Stimulated activated CD4-positive, alpha-beta T cell treated with anti-CD3 and anti-CD28 coated beads, Interleukin-2, amount 100 ng/mL, for 24 hours (primary cell): ENCODE data around the gene NEDD4L.

Experiments used
- DNase-seq, 2 donors: peaks; one replicate each; pipeline ENCODE4 v3.0.0-alpha.2; 2020

NEDD4L gene

DNA sequence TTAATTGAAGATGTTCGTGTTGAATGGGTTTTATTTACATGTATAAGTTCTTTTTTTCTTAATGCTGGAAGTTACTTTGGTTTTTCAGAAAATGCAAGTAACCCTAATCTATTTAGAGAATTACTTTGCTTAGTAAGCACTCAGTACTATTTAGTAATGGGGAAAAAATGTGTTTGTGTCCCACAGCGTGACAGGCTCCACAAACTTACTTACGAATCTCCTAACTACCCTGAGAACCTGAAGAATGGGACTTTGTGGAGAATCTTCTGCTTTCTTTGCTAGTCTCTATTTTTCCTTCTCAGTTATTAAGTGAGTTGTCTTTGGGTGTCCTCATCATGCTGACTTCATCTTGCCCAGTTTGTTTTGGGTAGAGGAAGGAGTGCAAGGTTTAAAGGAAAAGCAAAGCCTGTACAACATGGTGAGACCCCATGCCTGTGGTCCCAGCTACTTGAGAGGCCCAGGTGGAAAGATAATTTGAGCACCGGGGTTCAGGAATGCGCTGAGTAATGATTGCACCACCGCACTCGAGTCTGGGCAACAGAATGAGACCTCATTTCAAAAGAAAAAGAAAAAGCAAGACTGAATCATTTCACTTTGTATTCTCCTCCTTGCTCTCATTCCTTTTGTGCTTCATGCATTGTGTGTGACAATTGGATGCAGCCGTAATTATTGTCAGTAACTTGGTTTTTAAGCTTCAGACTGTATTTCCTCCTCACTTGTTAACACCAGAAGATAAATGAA lies 10.2 kb downstream of the NEDD4L start:
- no peak for DNase-seq

DNA sequence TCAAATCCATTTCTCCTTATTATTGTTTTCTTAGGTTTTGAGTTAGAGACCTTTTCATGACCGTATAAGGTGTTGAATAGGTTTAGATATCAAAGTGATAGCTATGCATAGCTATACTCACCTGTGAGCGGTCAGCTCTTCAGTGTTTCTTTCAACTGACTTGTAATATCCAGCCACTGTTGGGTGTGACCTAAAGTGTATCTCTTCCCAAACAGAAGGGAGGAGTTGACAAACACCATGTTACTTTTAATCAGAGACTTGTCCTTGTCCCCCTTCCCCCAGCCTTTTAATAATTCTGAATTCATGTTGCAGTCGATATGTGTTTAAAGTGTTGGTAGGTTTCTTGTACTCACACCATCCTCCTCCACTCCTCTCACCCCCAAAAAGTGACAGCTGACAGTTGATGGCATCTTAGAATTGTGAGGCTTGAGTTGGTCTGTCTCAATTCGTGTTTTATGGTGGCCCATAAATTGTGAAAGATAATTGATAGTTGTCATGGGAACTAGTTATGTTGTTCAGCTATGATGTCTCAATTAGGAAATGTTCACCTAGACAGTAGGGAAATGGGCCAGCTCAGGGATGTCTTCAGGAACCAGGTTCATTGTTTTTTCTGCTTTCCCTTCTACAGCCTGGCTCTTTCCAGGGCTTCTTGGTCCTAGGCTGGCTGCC lies 12.0 kb downstream of the NEDD4L start:
- no peak for DNase-seq

- DNase-seq = no peak
Measured at GRCh38 chr18:58056852-58057251, 12.8 kb downstream of the NEDD4L start.

DNA sequence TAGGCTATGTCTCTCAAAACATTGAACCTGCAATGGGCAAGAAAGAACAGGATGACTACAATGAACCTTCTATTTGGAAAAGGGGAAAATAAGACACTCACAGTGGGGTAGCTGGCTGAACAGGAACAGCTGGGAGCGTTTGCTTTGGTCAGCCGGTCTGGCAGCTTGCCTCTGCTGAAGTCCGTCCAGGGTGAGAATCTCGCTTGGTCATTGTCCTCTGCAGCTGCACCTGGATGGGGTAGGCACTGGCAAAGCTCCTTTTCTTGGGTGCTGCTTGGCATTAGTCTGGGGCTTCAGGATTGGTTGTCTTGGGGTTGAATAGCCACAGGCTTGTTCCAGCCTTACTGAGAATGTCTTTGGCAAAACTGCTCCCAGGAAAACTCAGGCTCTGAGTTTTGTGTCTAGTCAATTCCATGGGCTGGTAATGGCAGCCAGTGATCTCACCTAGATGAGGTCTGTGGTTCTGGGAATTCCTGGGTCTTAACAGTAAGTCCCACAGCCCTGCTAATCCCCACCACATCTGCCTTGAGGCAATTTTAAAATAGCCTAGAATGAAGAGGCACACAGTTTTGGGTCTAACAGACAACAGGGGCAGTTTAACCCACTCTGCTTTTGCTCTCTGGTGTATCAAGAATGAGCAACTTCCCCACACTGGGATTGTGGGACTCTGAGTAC lies 13.4 kb downstream of the NEDD4L start:
- no peak for DNase-seq

- DNase-seq = no peak
Measured at GRCh38 chr18:58058720-58059119, 14.7 kb downstream of the NEDD4L start.

DNA sequence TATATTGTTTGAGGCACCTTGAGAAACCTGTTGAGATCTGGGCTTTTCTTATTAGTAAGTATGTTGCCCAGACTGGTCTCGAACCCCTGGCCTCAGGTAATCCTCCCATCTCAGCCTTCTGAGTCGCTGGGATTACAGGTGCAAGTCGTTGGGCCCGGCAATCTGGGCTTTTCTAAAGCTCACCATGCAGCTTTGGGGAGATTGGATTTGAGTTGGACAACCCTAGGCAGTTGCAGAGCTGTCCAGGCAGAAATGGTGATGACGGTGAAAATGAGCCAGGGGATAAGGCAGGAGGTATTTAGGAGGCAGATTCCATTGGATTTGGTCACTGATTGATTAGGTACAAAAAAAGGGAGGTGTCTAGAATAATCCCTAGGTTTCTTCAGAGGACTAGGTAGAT lies 16.2 kb downstream of the NEDD4L start:
- DNase-seq = no peak

GRCh38 chr18:58061349-58061748 lies 17.3 kb downstream of the NEDD4L start:
- no peak for DNase-seq

DNA sequence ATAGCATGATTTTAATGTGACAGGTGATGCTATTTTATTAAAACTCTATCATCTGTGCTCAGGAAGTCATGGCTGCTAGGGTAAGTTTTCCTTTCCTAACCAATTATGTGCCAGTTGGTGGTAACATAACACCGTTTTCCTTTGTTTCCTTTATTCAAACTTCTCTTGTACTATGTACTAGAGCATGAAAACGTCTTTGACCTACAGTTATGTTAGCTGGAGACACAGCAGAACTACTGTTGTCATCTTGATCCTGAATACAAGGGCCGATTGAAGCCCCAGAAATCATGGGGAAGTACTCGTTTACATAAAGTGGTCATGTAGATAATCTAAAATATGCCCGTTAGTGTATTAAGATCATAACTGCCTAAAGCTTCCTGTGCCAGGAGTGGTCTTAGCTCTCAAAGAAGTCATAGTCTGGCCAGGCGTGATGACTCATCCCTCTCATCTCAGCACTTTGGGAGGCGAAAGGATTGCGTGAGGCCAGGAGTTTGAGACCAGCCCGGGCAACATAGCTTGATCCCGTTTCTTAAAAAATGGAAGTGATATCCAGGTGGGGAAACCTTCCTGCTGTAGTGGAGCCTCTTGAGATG lies 20.5 kb downstream of the NEDD4L start:
- DNase-seq = no peak

DNA sequence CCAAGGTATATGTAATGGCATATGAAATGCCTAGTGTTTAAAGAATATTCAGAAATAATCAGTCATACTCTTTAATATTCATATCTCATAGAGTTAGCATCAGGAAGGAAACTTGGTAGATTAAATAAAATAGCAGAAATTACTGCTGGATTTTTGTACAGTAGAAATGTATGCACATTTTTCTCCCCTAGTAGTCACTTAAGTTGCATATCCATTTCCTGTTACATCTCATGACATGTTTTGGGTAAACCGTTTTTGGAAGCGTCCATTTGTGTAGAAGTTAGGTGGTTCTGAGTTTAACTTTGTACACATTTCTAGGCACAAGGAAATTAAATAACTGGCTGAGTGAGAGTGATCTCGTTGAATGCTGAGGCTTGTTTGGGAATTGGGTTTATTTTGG lies 21.9 kb downstream of the NEDD4L start:
- no peak for DNase-seq

- DNase-seq = no peak
Measured at GRCh38 chr18:58067601-58068000, 23.6 kb downstream of the NEDD4L start.

GRCh38 chr18:58069099-58069498 lies 25.1 kb downstream of the NEDD4L start:
- no peak for DNase-seq

DNA sequence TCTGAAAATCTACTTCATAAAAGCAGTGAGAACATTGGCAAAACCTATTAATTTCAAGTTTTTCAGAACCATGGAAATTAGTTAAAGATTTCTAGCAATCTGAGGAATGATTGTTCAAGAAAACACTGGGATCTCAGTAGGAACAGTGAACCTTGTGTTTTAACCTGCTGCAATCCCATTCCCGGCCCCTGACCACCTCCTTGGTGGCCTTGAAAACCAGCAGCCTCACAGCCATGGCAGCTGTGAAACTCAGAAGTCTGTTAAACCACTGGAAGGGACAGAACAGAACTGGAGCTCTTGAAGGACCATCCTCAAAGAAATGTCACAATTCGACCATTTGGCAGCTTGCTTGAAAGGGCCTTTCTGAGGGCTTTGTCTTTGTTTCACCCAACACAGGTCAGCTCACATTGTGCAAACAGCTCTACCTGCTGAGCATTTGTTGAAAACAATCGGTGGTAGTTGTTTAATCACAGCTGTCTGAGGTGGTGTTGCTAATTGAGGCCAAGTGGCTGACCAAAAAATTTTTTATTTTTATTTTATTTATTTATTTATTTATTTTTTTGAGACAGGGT lies 25.8 kb downstream of the NEDD4L start:
- no peak for DNase-seq

DNA sequence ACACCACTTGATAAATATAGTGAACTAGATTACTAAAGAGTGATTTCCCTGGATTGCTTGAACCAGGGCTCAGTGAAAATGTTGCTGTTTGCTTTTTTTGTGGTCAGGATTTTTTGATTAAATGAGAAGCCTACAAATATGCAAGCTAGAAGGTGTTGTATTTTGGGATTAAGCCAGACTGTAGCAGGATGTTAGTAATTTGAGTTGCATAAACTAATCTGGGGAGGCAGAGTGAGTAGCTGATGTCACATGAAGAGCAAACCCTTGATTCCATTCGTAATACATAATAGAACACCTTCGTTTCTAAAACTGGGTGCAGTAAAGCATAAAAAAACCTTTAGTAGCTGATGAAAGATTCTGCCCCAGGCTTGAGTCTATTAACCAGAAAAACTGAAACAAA lies 32.0 kb downstream of the NEDD4L start:
- DNase-seq = no peak

DNA sequence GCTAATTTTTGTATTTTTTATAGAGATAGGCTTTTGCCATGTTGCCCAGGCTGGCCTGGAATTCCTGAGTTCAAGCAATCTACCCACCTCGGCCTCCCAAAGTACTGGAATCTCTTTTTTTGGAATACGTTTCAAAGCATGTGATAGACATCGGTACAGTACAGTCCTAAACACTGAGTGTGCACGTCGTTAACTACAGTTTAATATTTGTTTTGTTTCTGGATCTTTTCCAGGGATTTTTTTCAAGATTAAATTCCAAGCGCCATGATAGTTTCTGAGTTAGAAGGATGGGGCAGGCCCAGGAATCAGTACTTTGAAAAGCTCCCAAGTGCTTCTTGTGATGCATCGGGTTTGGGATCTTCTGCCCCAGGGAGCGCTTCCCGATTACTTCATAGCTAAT lies 33.3 kb downstream of the NEDD4L start:
- DNase-seq = no peak

DNA sequence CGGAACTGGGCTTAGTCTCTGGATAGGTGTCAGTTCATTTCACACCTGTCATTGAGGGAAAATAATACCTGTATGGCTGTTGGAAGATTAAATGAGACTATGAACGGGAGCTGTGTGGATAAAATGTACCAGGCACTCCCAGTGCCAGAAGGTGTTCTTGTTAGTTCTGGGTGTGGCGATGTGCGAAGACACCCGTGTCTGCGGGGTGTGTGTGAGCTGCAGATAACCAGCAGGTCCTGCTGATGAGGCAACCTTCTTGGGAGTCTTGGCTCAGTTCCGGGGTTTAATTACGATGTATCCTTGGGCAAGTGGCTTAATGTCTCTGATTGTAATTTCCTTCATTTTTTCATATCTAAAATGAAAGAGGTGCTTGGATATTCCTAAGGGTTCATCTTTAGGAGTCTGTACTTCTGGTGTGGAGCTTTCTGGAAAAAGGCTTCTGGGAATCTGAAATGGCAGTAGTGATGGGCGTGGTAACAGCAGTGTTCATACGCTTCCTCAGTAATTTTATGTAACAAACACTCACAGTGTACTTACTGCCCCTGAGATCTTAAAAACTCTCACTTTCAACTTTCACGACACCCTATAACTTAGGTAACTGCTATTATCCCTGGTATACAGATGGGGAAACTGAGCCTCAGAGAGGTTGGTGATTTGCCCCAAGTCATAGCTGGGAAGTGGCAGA lies 35.0 kb downstream of the NEDD4L start:
- DNase-seq = no peak

GRCh38 chr18:58080451-58080850 lies 36.4 kb downstream of the NEDD4L start:
- DNase-seq = no peak

- DNase-seq = no peak
Measured at GRCh38 chr18:58087928-58088690, 44.1 kb downstream of the NEDD4L start.

DNA sequence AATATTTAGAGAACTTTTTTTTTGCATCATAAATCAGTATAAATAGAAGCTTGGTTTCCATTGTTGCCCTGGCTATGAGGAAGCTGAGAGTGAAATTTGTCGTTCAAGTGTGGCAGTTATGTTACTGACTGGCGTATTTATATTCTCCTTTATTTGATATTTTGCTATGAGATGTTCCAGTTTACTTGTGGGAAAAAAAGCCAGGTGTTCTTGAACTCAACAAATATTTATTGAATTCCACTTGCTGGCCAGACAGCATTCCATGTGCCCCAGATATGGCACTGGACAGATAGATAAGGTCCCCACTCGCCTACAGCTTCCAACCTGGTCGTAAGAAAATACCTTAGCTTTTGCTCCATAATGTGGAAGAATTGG lies 44.7 kb downstream of the NEDD4L start:
- no peak for DNase-seq

DNA sequence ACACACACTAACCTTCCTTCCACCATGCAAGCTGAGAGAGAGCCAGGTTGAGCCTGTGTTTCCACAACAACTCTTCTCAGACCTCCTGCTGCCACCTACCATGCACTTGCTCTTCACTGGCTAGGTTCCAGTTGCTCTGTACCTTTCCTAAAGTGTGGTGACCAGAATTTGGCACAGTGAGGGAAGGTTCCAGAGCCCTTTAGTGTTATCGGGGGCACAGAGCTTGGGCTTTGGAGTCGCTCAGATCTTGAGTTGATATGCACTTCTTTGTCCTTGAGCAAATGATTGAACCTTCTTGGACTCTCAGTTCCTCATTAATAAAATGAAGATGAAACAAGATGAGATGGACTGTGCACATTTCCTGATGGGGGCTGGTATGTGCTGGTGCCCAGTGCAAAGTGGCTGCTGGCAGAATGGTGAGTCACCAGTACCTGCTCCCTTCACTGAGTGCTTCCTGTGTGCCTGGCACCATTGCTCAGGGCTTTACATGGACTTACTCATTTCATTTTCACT lies 47.1 kb downstream of the NEDD4L start:
- DNase-seq = no peak

DNA sequence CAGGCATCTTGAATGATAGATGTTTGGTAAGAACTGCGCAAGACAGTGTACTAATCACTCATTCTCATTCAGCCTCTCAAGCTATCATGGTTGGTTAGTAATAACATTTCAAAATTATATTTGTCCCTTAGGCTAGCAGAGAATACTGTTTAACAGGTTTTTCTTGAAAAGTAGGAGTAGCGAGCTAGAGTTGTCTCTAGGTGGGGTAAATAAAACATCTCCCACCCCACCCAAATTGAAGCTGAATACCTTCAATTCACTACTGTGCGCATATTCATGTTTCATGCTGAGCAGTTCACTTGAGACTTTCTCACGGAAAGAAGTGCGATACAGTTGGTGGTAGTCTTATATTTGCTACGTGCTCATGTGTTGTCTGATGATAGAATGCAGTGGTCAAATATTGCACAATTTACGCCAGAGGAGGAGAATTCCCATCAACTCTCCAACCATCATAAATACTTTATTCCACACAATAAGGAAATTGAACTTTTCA lies 49.3 kb downstream of the NEDD4L start:
- DNase-seq = no peak

DNA sequence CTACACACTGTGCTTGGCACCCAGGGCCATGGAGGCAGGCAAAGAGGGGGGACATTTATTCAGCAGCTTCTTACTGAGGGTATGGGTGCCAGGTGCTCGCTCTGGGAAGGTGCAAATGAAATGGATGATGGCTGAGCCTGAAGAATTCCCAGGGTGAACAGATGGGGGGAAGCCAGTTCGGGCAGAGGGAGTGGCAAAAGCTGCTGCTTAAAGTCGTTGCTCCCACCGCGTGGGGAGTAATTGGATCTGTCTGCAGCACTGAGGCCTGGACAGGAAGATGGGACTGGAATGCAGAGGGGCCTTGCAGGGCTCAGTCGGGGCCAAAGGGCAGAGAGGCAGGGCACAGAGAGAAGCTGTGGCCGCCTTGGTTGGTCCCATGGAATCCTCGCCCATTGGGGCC lies 51.2 kb downstream of the NEDD4L start:
- DNase-seq = no peak

GRCh38 chr18:58095655-58096054 lies 51.6 kb downstream of the NEDD4L start:
- DNase-seq = no peak
